CD4-positive, CD25-positive, alpha-beta regulatory T cell (primary cell): ENCODE results near the gene GFRA1. TPM values are rescaled to one million over a fixed set of nuclear protein-coding genes. Genes with fewer than 3 reads are reported as not detected.

Experiments
- ATAC-seq, 2 donors: fragments of 150-1000 bp; cut with Tn5 transposase; one replicate each; pipeline ENCODE4 v1.10.0; 2021; ENCODE audit warnings: low read depth in 2 of 2, moderate number of reproducible peaks in 2 of 2, moderate library complexity in 1 of 2
- DNase-seq, 3 donors: peaks; one replicate each; pipeline versions ENCODE4 v3.0.0 to v3.0.0-alpha.2; 2012 to 2022; ENCODE audit warnings: mixed read lengths in 1 of 3
- H3K27ac ChIP-seq: one replicate; pipeline ENCODE4 v1.7.0; 2013; ENCODE audit warnings: mild to moderate bottlenecking, low read length; ENCODE audit not compliant: insufficient read depth, poor library complexity, severe bottlenecking
- H3K27me3 ChIP-seq: one replicate; pipeline ENCODE4 v1.7.0; 2013; ENCODE audit warnings: low read length; ENCODE audit not compliant: control insufficient read depth, insufficient read depth
- H3K36me3 ChIP-seq: one replicate; pipeline ENCODE4 v1.7.0; 2013; ENCODE audit warnings: mild to moderate bottlenecking, low read length, moderate library complexity; ENCODE audit not compliant: control insufficient read depth, insufficient read depth
- H3K4me1 ChIP-seq: 2 replicates; pipeline ENCODE4 v1.7.0; 2013; ENCODE audit warnings: mild to moderate bottlenecking, low read length; ENCODE audit not compliant: insufficient read depth, control insufficient read depth, poor library complexity, severe bottlenecking
- H3K4me3 ChIP-seq: one replicate; pipeline ENCODE4 v1.7.0; 2013; ENCODE audit warnings: low read depth, mild to moderate bottlenecking, low read length, moderate library complexity
- H3K9me3 ChIP-seq, 2 experiments: 1 replicate in 1 of 2; 2 replicates in 1 of 2; pipeline ENCODE4 v1.7.0; 2013; ENCODE audit warnings: low read length in 2 of 2, mild to moderate bottlenecking in 1 of 2, moderate library complexity in 1 of 2; ENCODE audit not compliant: control insufficient read depth in 2 of 2
- H3K27ac Mint-ChIP-seq, 3 donors: one replicate each; pipeline ENCODE4 v1.8.0; 2020 to 2022; ENCODE audit warnings: mild to moderate bottlenecking in 3 of 3, mixed read lengths in 3 of 3, moderate library complexity in 2 of 3
- H3K27me3 Mint-ChIP-seq: one replicate; pipeline ENCODE4 v1.8.0; 2022; ENCODE audit warnings: mild to moderate bottlenecking, mixed read lengths
- H3K36me3 Mint-ChIP-seq: one replicate; pipeline ENCODE4 v1.8.0; 2020; ENCODE audit warnings: mixed read lengths
- H3K4me1 Mint-ChIP-seq, 4 donors: one replicate each; pipeline ENCODE4 v1.8.0; 2020 to 2022; ENCODE audit warnings: mixed read lengths in 4 of 4, mild to moderate bottlenecking in 1 of 4
- H3K4me3 Mint-ChIP-seq, 4 donors: one replicate each; pipeline ENCODE4 v1.8.0; 2020 to 2022; ENCODE audit warnings: mild to moderate bottlenecking in 4 of 4, mixed read lengths in 4 of 4, moderate library complexity in 3 of 4
- H3K9me3 Mint-ChIP-seq, 7 donors: one replicate each; pipeline ENCODE4 v1.8.0; 2020 to 2022; ENCODE audit warnings: mixed read lengths in 7 of 7, mild to moderate bottlenecking in 3 of 7, moderate library complexity in 2 of 7
- polyA plus RNA-seq, 4 donors: library from polyadenylated mRNA; unstranded; fragments of 300-500 nt; fragmentation: Illumina TruSeq; gene quantifications; one replicate each; pipeline ENCODE4 v1.2.3, GENCODE V29; 2021
- total RNA-seq: library from RNA; stranded (reverse); gene quantifications from one replicate; pipeline ENCODE4 v1.2.3, GENCODE V29; 2022

GFRA1 gene
- total and polyA plus RNA-seq, 5 donors from 2014 or later = not detected

- no peak overlapping the region for H3K27ac Mint-ChIP-seq
- DNase-seq (no peak), ATAC-seq (no peak)
- Histone ChIP-seq H3K36me3 (no peaks in the 10 kb centered on the region), H3K4me1 (no peaks in the 10 kb centered on the region), H3K9me3 (no peaks in the 10 kb centered on the region), H3K27me3 (no peaks in the 10 kb centered on the region), H3K4me3 (no peak overlapping the region), H3K27ac (no peak overlapping the region)
- H3K4me3 Mint-ChIP-seq = no peak overlapping the region
- peaks cover 4% of the 10 kb centered on the region for H3K27me3 Mint-ChIP-seq
- H3K36me3 Mint-ChIP-seq = no peaks in the 10 kb centered on the region
- H3K4me1 Mint-ChIP-seq = no peaks in the 10 kb centered on the region
- peaks cover 0 to 5% (median 0%) of the 10 kb centered on the region in 7 donors for H3K9me3 Mint-ChIP-seq
These were observed 134.1 kb downstream of the GFRA1 start for GRCh38 chr10:116138897-116139296.

- Histone ChIP-seq H3K27me3 (no peaks in the 10 kb centered on the region), H3K9me3 (no peaks in the 10 kb centered on the region), H3K27ac (no peak overlapping the region), H3K4me3 (no peak overlapping the region), H3K4me1 (no peaks in the 10 kb centered on the region), H3K36me3 (no peaks in the 10 kb centered on the region)
- no peak overlapping the region for H3K4me3 Mint-ChIP-seq
- H3K27me3 Mint-ChIP-seq = peaks cover 4% of the 10 kb centered on the region
- ATAC-seq = no peak
- no peak for DNase-seq
- H3K27ac Mint-ChIP-seq = no peak overlapping the region
- peaks cover 0 to 5% (median 0%) of the 10 kb centered on the region in 7 donors for H3K9me3 Mint-ChIP-seq
- H3K4me1 Mint-ChIP-seq = no peaks in the 10 kb centered on the region
- no peaks in the 10 kb centered on the region for H3K36me3 Mint-ChIP-seq
These were observed 136.7 kb downstream of the GFRA1 start for GRCh38 chr10:116136261-116136660.

DNA sequence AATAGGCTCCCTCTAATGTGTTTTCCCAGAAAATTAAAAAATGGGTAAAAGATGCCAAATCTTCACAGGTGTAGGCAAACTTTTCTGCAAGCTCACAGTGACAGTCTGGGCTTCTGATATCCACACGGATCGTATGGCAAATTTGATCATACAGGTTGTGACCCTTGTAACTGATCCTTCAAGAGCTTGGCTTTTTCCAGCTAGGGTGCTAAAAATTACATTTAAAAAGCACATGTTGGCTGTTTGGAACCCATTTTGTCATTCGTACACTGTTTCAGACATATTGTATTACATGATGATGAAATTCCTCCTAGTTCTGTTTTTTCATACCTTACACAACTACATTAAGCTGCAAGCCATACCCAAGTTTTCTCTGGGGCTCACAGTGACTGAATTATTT, 138.7 kb downstream of the GFRA1 start:
- no peaks in the 10 kb centered on the region for H3K4me1 Mint-ChIP-seq
- Histone ChIP-seq H3K27ac (no peak overlapping the region), H3K4me3 (no peak overlapping the region), H3K27me3 (no peaks in the 10 kb centered on the region), H3K36me3 (no peaks in the 10 kb centered on the region), H3K4me1 (no peaks in the 10 kb centered on the region), H3K9me3 (no peaks in the 10 kb centered on the region)
- H3K27me3 Mint-ChIP-seq = no peaks in the 10 kb centered on the region
- DNase-seq = no peak
- ATAC-seq = no peak
- no peak overlapping the region for H3K27ac Mint-ChIP-seq
- no peaks in the 10 kb centered on the region for H3K36me3 Mint-ChIP-seq
- H3K9me3 Mint-ChIP-seq = peaks cover 0 to 3% (median 0%) of the 10 kb centered on the region in 7 donors
- H3K4me3 Mint-ChIP-seq = no peak overlapping the region

GRCh38 chr10:116133634-116134033, 139.4 kb downstream of the GFRA1 start:
- Mint-ChIP-seq H3K9me3 (peaks cover 0 to 3% (median 0%) of the 10 kb centered on the region in 7 donors), H3K27ac (no peak overlapping the region), H3K36me3 (no peaks in the 10 kb centered on the region), H3K4me3 (no peak overlapping the region), H3K27me3 (no peaks in the 10 kb centered on the region), H3K4me1 (no peaks in the 10 kb centered on the region)
- ATAC-seq = no peak
- no peak overlapping the region for H3K4me3 ChIP-seq
- no peaks in the 10 kb centered on the region for H3K27me3 ChIP-seq
- no peaks in the 10 kb centered on the region for H3K36me3 ChIP-seq
- no peaks in the 10 kb centered on the region for H3K9me3 ChIP-seq
- DNase-seq = no peak
- H3K27ac ChIP-seq = no peak overlapping the region
- no peaks in the 10 kb centered on the region for H3K4me1 ChIP-seq

GRCh38 chr10:116132780-116133399, 140.1 kb downstream of the GFRA1 start:
- H3K27ac Mint-ChIP-seq = no peak overlapping the region
- Histone ChIP-seq H3K9me3 (no peaks in the 10 kb centered on the region), H3K4me3 (no peak overlapping the region), H3K27me3 (no peaks in the 10 kb centered on the region), H3K36me3 (no peaks in the 10 kb centered on the region), H3K27ac (no peak overlapping the region), H3K4me1 (no peaks in the 10 kb centered on the region)
- no peaks in the 10 kb centered on the region for H3K27me3 Mint-ChIP-seq
- ATAC-seq (no peak), DNase-seq (no peak)
- H3K4me3 Mint-ChIP-seq = no peak overlapping the region
- H3K36me3 Mint-ChIP-seq = no peaks in the 10 kb centered on the region
- no peaks in the 10 kb centered on the region for H3K4me1 Mint-ChIP-seq
- H3K9me3 Mint-ChIP-seq = peaks cover 0 to 5% (median 0%) of the 10 kb centered on the region in 7 donors

DNA sequence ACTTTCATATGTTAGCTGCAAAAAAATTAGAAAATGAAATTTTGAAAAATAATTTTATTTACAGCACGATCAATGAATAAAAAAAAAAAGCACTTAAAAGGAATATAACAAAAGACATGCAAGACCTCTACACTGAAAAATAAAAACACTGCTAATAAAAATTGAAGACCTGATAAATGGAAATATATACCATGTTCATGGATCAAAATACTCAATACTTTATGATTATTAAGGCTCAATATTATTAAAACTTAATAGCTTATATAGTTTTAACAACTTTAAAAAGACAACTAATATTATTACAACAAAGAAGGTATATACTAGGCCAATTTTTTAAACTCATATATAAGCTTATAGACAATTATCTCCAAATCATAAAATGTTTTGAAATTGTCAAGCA, 143.0 kb downstream of the GFRA1 start:
- ATAC-seq (no peak), DNase-seq (no peak)
- Histone ChIP-seq H3K4me3 (no peak overlapping the region), H3K4me1 (no peaks in the 10 kb centered on the region), H3K9me3 (no peaks in the 10 kb centered on the region), H3K27ac (no peak overlapping the region), H3K36me3 (no peaks in the 10 kb centered on the region), H3K27me3 (no peaks in the 10 kb centered on the region)
- Mint-ChIP-seq H3K4me1 (no peaks in the 10 kb centered on the region), H3K27ac (no peak overlapping the region), H3K9me3 (peaks cover 0 to 7% (median 0%) of the 10 kb centered on the region in 7 donors), H3K36me3 (no peaks in the 10 kb centered on the region), H3K27me3 (no peaks in the 10 kb centered on the region), H3K4me3 (no peak overlapping the region)

GRCh38 chr10:116126954-116127695, 145.9 kb downstream of the GFRA1 start:
- Mint-ChIP-seq H3K4me3 (no peak overlapping the region), H3K4me1 (no peaks in the 10 kb centered on the region), H3K27me3 (no peaks in the 10 kb centered on the region), H3K9me3 (peaks cover 0 to 7% (median 0%) of the 10 kb centered on the region in 7 donors), H3K27ac (no peak overlapping the region), H3K36me3 (no peaks in the 10 kb centered on the region)
- no peak overlapping the region for H3K4me3 ChIP-seq
- H3K27me3 ChIP-seq = no peaks in the 10 kb centered on the region
- H3K27ac ChIP-seq = no peak overlapping the region
- no peak for DNase-seq
- no peaks in the 10 kb centered on the region for H3K9me3 ChIP-seq
- no peaks in the 10 kb centered on the region for H3K4me1 ChIP-seq
- no peaks in the 10 kb centered on the region for H3K36me3 ChIP-seq
- ATAC-seq = no peak

DNA sequence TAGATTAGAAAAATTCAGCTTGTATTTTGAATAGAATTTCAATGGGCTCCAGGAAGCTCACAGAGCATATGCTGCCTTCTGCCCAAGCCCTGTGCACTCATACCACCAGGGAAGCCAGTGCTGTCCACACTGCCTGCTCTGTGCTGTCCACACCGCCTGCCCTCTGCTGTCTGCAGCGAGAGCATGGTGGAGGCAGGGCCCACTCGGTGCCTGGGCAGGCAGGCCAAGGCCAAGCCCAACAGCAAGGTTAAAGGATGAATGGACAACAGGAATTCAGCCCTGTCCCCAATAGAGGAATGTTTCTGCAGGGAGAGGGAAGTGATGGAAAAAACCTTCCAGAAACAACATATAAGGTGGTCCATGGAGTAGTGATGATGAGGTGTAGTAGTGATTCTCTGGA, 146.8 kb downstream of the GFRA1 start:
- no peak overlapping the region for H3K4me3 Mint-ChIP-seq
- no peaks in the 10 kb centered on the region for H3K4me1 Mint-ChIP-seq
- ATAC-seq (no peak), DNase-seq (no peak)
- H3K36me3 Mint-ChIP-seq = no peaks in the 10 kb centered on the region
- Histone ChIP-seq H3K4me3 (no peak overlapping the region), H3K27me3 (no peaks in the 10 kb centered on the region), H3K9me3 (no peaks in the 10 kb centered on the region), H3K4me1 (no peaks in the 10 kb centered on the region), H3K36me3 (no peaks in the 10 kb centered on the region), H3K27ac (no peak overlapping the region)
- H3K27ac Mint-ChIP-seq = no peak overlapping the region
- H3K9me3 Mint-ChIP-seq = peaks cover 0 to 7% (median 0%) of the 10 kb centered on the region in 7 donors
- H3K27me3 Mint-ChIP-seq = no peaks in the 10 kb centered on the region
